ENCODE measurements around the gene TMEM147.

The TMEM147 gene

DNA sequence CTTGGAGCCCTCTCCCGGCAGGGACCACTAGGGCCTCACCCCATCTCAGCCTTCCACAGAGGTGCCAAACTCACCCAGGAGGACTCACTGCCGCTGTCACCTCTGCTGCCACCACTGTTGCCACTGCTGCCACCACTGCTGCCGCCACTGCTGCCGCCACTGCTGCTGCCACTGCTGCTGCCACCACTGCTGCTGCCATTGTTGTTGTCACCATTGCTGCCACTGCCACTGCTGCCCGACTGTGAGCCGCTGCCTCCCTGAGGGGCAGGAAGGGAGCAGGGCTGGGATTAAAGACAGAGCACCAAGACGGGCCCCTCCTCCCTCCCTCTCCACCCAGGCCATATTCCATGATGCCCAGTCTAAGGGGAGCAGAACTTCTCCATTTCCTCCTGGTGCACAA, 34.1 kb upstream of the TMEM147 start:
- TF ChIP-seq ZNF384 (IDR thresholded peaks at IDR 0.05) (no peak), NFRKB (IDR thresholded peaks at IDR 0.05) (no peak), ARNT (IDR thresholded peaks at IDR 0.05) (no peak), SUZ12 (IDR thresholded peaks at IDR 0.05) (no peak), HDGF (IDR thresholded peaks at IDR 0.05; ENCODE audit: borderline replicate concordance) (no peak), LEF1 (IDR thresholded peaks at IDR 0.05; ENCODE audit: borderline replicate concordance) (no peak), ELF4 (IDR thresholded peaks at IDR 0.05) (no peak), CTBP1 (IDR thresholded peaks at IDR 0.05; ENCODE audit: borderline replicate concordance) (no peak), FOXK2 (IDR thresholded peaks at IDR 0.05) (no peak), FOXM1 (IDR thresholded peaks at IDR 0.05; ENCODE audit: borderline replicate concordance) (no peak), SP1 (IDR thresholded peaks at IDR 0.05) (no peak), L3MBTL2 (conservative IDR thresholded peaks at IDR 0.05) (no peak), FOXA1 (IDR thresholded peaks at IDR 0.05) (no peak), TARDBP (IDR thresholded peaks at IDR 0.05) (no peak), BHLHE40 (IDR thresholded peaks at IDR 0.05; ENCODE audit: borderline replicate concordance) (no peak)
- TF ChIP-seq, protein P1, sequence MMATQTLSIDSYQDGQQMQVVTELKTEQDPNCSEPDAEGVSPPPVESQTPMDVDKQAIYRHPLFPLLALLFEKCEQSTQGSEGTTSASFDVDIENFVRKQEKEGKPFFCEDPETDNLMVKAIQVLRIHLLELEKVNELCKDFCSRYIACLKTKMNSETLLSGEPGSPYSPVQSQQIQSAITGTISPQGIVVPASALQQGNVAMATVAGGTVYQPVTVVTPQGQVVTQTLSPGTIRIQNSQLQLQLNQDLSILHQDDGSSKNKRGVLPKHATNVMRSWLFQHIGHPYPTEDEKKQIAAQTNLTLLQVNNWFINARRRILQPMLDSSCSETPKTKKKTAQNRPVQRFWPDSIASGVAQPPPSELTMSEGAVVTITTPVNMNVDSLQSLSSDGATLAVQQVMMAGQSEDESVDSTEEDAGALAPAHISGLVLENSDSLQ (IDR thresholded peaks at IDR 0.05) = no peak
- POLR2A ChIA-PET = interaction anchor here (1.3 kb wide), 1 partner anchor 20 kb away, joined by 6 read pairs; no protein-coding TSS in a partner anchor
- CTCF ChIA-PET = interaction anchor here (0.9 to 1.1 kb wide), 2 partner anchors 24 to 37 kb away, joined by 3 read pairs; no protein-coding TSS in a partner anchor
- DNase-seq (ENCODE audit: extremely low spot score) = no peak

DNA sequence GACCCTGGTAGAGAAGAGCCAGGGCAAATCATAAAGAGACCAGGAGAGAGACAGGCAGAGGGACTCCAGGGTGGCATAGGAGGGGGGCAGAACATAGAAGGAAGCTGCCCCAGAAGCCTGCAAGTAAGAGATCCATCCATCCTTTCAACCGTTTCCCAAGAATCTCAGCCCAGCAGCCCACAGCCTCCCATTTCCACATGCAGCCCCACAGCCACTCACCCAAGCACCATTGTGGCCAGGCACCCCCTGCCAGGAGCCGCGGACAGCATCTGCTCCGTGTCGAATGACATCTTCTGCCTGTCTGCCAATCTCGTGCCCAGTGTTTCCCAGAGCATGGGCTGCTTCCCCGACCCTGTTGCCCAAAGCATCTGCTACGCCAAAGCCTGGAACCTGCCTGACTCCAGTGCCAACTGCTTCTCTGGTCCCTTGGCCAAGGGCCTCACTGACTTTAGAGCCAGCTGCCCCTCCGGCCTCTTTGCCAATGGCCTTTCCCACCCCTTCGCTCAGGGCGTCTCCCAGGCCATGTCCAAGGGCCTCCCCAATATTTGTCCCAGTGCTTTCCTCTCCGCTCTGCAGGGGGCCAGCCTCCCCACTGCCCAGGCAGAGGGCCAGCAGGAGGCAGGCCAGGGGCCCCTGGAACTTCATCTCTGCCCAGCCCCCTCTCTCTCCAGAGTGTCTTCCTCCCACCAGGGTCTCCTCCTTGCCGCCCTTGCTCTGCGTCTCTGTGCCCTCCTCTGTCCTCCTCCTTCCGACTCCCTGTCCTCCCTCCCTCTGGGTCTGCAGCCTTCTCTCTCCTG, 32.4 kb upstream of the TMEM147 start:
- TF ChIP-seq FOXM1 (IDR thresholded peaks at IDR 0.05; ENCODE audit: borderline replicate concordance) (no peak), HDGF (IDR thresholded peaks at IDR 0.05; ENCODE audit: borderline replicate concordance) (no peak), NFRKB (IDR thresholded peaks at IDR 0.05) (no peak), SP1 (IDR thresholded peaks at IDR 0.05) (no peak), LEF1 (IDR thresholded peaks at IDR 0.05; ENCODE audit: borderline replicate concordance) (no peak), ZNF384 (IDR thresholded peaks at IDR 0.05) (no peak), FOXA1 (IDR thresholded peaks at IDR 0.05) (no peak), ELF4 (IDR thresholded peaks at IDR 0.05) (no peak), TARDBP (IDR thresholded peaks at IDR 0.05) (no peak), CTBP1 (IDR thresholded peaks at IDR 0.05; ENCODE audit: borderline replicate concordance) (no peak), BHLHE40 (IDR thresholded peaks at IDR 0.05; ENCODE audit: borderline replicate concordance) (no peak), L3MBTL2 (conservative IDR thresholded peaks at IDR 0.05) (no peak), SUZ12 (IDR thresholded peaks at IDR 0.05) (no peak), FOXK2 (IDR thresholded peaks at IDR 0.05) (no peak), ARNT (IDR thresholded peaks at IDR 0.05) (no peak)
- TF ChIP-seq, protein P1 (IDR thresholded peaks at IDR 0.05) = no peak
- ChIA-PET CTCF (no interaction called here), POLR2A (no interaction called here)
- no peak for DNase-seq (ENCODE audit: extremely low spot score)

DNA sequence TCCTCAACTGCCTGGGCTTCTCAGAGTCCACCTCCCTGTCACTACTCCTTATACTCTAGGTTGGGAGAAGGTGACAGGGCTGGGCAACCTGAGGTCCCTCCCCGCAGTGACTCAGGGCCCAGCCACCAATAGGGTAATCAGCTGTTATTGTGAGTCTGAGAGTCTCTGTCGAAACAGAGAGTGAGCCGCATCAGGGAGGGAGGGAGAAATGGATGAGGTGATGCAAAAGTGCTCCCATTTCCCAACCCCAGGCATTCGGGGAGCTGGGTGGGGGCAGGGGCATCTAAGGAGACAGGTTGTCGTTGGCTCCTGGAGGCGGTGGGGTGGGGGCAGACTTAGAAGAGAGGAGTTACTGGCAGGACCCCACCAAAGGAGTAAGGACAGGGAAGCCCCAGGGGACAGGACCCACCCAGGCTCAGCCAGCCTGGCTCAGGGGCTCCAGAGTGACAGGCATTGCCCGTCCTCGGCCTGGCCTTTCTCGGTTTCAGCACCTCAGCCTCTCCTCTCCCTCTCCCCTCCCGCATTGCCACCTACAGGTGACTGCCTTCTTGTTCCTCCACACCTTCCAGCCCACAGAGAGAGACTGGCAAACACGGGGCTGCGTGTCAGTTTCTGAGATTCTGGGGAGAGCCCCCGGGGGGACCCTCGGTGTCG, 31.7 kb upstream of the TMEM147 start, which contains the start of gene DMKN:
Gene DMKN (minus strand): TSS at position 22 of the 654 bp plus-strand sequence. CDS start 174 bp downstream, outside the sequence.
- no peak for TF ChIP-seq NFRKB (IDR thresholded peaks at IDR 0.05)
- no peak for TF ChIP-seq CTBP1 (IDR thresholded peaks at IDR 0.05; ENCODE audit: borderline replicate concordance)
- TF ChIP-seq ZNF384 (IDR thresholded peaks at IDR 0.05) = no peak
- no peak for TF ChIP-seq BHLHE40 (IDR thresholded peaks at IDR 0.05; ENCODE audit: borderline replicate concordance)
- no peak for TF ChIP-seq L3MBTL2 (conservative IDR thresholded peaks at IDR 0.05)
- TF ChIP-seq, protein P1 (IDR thresholded peaks at IDR 0.05) = no peak
- TF ChIP-seq FOXK2 (IDR thresholded peaks at IDR 0.05) = no peak
- TF ChIP-seq SUZ12 (IDR thresholded peaks at IDR 0.05) = no peak
- no peak for TF ChIP-seq SP1 (IDR thresholded peaks at IDR 0.05)
- no peak for TF ChIP-seq HDGF (IDR thresholded peaks at IDR 0.05; ENCODE audit: borderline replicate concordance)
- TF ChIP-seq LEF1 (IDR thresholded peaks at IDR 0.05; ENCODE audit: borderline replicate concordance) = no peak
- no peak for TF ChIP-seq ELF4 (IDR thresholded peaks at IDR 0.05)
- TF ChIP-seq ARNT (IDR thresholded peaks at IDR 0.05) = no peak
- no peak for TF ChIP-seq TARDBP (IDR thresholded peaks at IDR 0.05)
- TF ChIP-seq FOXA1 (IDR thresholded peaks at IDR 0.05) = no peak
- TF ChIP-seq FOXM1 (IDR thresholded peaks at IDR 0.05; ENCODE audit: borderline replicate concordance) = no peak
- DNase-seq (ENCODE audit: extremely low spot score) = no peak
- POLR2A ChIA-PET = no interaction called here
- CTCF ChIA-PET = no interaction called here

DNA sequence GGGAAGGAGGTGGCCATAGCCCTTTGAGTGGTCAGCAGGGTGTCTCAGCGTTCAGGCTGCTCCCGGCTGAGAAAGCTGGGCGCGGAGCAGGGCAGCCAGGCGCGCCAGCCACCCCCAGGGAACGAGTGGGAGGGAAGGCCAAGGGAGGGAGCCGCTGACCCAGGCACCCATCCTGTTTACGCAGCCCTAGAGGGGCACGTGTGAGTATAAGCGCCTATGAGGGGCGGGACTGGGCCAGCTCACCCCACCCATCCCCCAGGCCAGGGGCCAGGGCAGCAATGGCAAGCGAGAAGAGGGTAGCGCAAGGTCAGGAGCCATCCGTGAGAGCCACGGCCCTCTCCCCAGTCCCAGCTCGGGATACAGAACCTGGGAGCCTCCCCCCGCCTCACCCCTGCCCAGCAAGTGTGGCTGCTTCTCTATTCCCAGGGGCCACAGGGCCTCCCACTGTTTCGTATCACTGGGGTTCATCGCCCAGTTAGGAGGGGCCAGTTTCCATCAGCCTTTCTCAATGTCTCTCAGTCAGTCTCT, 31.1 kb upstream of the TMEM147 start:
- ChIA-PET POLR2A (no interaction called here), CTCF (no interaction called here)
- DNase-seq (ENCODE audit: extremely low spot score) = no peak
- TF ChIP-seq TARDBP (IDR thresholded peaks at IDR 0.05) (no peak), NFRKB (IDR thresholded peaks at IDR 0.05) (no peak), HDGF (IDR thresholded peaks at IDR 0.05; ENCODE audit: borderline replicate concordance) (no peak), FOXK2 (IDR thresholded peaks at IDR 0.05) (no peak), ZNF384 (IDR thresholded peaks at IDR 0.05) (no peak), FOXA1 (IDR thresholded peaks at IDR 0.05) (no peak), BHLHE40 (IDR thresholded peaks at IDR 0.05; ENCODE audit: borderline replicate concordance) (no peak), FOXM1 (IDR thresholded peaks at IDR 0.05; ENCODE audit: borderline replicate concordance) (no peak), L3MBTL2 (conservative IDR thresholded peaks at IDR 0.05) (no peak), ARNT (IDR thresholded peaks at IDR 0.05) (no peak), ELF4 (IDR thresholded peaks at IDR 0.05) (no peak), CTBP1 (IDR thresholded peaks at IDR 0.05; ENCODE audit: borderline replicate concordance) (no peak), LEF1 (IDR thresholded peaks at IDR 0.05; ENCODE audit: borderline replicate concordance) (no peak), SP1 (IDR thresholded peaks at IDR 0.05) (no peak), SUZ12 (IDR thresholded peaks at IDR 0.05) (no peak)
- TF ChIP-seq, protein P1 (IDR thresholded peaks at IDR 0.05) = no peak
